Measurements from ENCODE around the gene RASAL2.
A peak's percentile ranks its signal among the peaks of the same experiment; 100 is the strongest.

Gene RASAL2

DNA sequence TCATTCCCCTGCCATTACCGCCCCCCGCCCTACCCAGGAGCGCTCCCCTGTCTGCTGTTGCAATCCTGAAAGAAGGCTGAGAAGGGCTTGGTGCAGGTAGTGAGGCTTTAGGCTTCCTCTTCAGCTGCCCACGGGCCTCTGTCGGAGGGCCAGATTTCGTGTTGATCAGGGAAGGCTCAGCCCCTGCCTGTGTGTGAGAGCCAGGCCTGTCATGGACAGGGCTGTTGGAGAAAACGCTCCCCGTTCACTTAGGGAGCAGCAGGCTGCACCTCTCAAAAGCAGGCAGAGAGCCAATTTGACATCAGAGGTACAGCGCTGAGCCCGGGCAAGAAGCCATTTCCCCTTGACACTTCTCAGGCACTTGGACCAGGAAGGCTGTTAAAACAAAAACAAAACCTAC lies 438.0 kb downstream of the RASAL2 start:
- no peaks in the 10 kb centered on the region for H3K4me1 Mint-ChIP-seq
- no peak overlapping the region for H3K4me3 Mint-ChIP-seq
- H3K27ac Mint-ChIP-seq, result no peak overlapping the region
- no peaks in the 10 kb centered on the region for H3K36me3 Mint-ChIP-seq
- DNase-seq (ENCODE audit: low spot score in 2 of 2), result no peak
- no peaks in the 10 kb centered on the region for H3K9me3 Mint-ChIP-seq
- ATAC-seq, result no peak

DNA sequence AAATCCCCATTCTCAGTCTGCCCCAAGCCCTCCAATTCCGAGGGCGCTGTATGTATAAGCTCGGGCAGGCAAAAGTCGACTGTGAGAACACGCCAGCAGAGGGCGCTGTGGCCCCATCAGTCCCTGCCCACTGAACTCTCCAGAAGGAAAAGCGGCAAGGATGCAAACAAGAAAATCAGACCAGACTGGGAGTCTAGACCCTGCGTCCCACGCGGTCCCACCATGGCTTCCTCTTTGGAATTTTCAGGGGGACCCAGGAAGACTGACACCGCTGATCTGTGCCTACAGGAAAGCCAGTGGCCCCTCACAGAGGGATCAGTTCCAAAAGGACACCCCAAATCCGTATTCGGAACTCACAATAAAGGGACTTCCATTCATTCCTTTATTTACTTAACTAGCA lies 438.5 kb downstream of the RASAL2 start:
- no peaks in the 10 kb centered on the region for H3K4me1 Mint-ChIP-seq
- peak; percentile 71 for ATAC-seq
- H3K36me3 Mint-ChIP-seq, result no peaks in the 10 kb centered on the region
- no peaks in the 10 kb centered on the region for H3K9me3 Mint-ChIP-seq
- DNase-seq (ENCODE audit: low spot score in 2 of 2), result peak; percentile 68 to 83
- H3K27ac Mint-ChIP-seq, result no peak overlapping the region
- H3K4me3 Mint-ChIP-seq, result no peak overlapping the region

DNA sequence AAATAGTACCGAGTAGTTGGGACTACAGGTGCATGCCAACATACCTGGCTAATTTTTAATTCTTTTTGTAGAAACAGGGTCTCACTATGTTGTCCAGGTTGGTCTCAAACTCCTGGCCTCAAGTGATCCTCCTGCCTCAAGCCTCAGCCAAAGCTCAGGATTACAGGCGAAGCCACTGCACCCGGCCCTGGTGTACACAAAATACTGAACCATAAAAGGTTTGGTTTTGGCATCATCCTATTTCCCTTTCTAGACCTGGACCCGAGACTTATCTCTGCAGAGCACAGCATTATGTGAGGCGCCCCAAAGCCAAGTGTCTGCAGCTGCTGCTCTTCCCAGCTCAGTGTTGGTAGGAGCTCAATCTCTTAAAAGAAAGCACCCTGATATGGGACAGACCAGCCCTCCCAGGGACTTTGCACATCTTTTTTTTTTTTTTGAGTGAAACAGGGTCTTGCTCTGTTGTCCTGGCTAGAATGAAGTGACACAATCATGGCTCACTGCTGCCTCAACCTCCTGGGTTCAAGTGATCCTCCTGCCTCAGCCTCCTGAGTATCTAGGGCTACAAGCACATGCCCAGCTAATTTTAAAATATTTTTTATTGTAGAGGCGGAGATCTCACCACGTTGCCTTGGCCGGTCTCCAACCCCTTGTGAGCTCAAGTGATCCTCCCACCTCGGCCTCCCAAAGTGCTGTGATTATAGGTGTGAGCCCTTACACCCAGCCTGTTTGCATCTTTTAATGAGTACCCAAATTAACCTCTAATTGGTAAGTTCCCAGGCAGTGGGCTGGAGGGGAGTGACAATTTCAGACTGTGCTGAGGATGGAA lies 439.4 kb downstream of the RASAL2 start:
- no peak for ATAC-seq
- H3K27ac Mint-ChIP-seq, result no peak overlapping the region
- no peaks in the 10 kb centered on the region for H3K4me1 Mint-ChIP-seq
- H3K4me3 Mint-ChIP-seq, result no peak overlapping the region
- no peaks in the 10 kb centered on the region for H3K36me3 Mint-ChIP-seq
- DNase-seq (ENCODE audit: low spot score in 2 of 2), result no peak
- no peaks in the 10 kb centered on the region for H3K9me3 Mint-ChIP-seq

All from stimulated activated effector memory CD8-positive, alpha-beta T cell treated with anti-CD3 and anti-CD28 coated beads, Interleukin-12 subunit alpha, Interleukin-12 subunit beta, amount 100 ng/mL, for 72 hours (primary cell).